ENCODE data around the gene UBE2E2.

UBE2E2 gene

DNA sequence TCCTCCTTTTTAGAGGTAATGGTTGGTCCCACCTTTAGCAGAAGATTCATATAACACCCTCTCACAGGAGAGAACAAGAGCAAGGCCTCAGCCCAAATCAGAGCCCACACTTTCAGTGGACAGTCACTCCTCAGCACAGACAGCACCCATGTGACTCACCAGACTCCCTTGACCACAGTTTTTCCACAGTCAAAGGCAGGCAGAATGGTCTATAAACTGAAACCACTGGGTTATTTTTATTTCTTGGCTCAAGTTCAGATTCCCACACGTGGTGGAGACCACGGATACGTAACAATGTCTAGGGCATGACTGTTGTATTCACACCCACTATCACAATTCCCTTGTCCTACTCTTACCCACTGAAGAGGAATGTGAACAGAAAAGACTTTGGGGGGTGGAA lies 364.8 kb downstream of the UBE2E2 start:
- peak; percentile 34 for DNase-seq (ENCODE audit: low read depth)
- no peak for TF ChIP-seq MYC (IDR thresholded peaks at IDR 0.05; ENCODE audit: low read depth, low read length)
- TF ChIP-seq MAX (IDR thresholded peaks at IDR 0.05; ENCODE audit: low read depth, low read length): no peak
- TF ChIP-seq, protein P1, sequence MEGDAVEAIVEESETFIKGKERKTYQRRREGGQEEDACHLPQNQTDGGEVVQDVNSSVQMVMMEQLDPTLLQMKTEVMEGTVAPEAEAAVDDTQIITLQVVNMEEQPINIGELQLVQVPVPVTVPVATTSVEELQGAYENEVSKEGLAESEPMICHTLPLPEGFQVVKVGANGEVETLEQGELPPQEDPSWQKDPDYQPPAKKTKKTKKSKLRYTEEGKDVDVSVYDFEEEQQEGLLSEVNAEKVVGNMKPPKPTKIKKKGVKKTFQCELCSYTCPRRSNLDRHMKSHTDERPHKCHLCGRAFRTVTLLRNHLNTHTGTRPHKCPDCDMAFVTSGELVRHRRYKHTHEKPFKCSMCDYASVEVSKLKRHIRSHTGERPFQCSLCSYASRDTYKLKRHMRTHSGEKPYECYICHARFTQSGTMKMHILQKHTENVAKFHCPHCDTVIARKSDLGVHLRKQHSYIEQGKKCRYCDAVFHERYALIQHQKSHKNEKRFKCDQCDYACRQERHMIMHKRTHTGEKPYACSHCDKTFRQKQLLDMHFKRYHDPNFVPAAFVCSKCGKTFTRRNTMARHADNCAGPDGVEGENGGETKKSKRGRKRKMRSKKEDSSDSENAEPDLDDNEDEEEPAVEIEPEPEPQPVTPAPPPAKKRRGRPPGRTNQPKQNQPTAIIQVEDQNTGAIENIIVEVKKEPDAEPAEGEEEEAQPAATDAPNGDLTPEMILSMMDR (IDR thresholded peaks at IDR 0.05; ENCODE audit: low read depth, low read length): no peak
- TF ChIP-seq POLR2A (IDR thresholded peaks at IDR 0.05; ENCODE audit: extremely low read depth, insufficient read length): no peak

GRCh38 chr3:23573827-23574226 lies 370.7 kb downstream of the UBE2E2 start:
- DNase-seq (ENCODE audit: low read depth): no peak
- TF ChIP-seq, protein P1 (IDR thresholded peaks at IDR 0.05; ENCODE audit: low read depth, low read length): no peak
- TF ChIP-seq POLR2A (IDR thresholded peaks at IDR 0.05; ENCODE audit: extremely low read depth, insufficient read length) (no peak), MYC (IDR thresholded peaks at IDR 0.05; ENCODE audit: low read depth, low read length) (no peak), MAX (IDR thresholded peaks at IDR 0.05; ENCODE audit: low read depth, low read length) (no peak)
- no peak overlapping the region for H3K4me3 ChIP-seq (ENCODE audit: low read depth, low read length)

More for the DNA sequence above, 364.8 kb downstream of the UBE2E2 start:
- no peak overlapping the region for H3K4me3 ChIP-seq (ENCODE audit: low read depth, low read length)

DNA sequence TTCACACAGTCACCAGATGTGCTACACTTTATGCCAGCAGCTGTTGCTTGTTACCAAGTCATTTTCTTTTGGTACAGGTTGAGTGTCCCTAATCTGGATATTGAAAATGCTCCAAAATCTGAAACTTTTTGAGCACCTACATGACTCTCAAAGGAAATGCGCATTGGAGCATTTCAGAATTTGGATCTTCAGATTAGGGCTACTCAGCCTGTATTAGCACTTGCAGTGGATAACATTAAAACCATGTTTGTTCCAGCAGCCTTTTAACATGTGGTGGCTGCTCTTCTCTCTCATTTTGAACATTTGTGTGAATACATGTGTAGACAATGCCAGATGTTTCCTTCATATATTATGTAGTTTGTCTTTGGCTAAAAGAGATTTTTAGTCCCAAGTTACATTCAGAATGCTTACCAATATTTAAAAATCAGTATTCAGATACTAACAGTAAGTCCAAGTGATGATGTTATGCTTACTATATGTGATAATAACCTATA lies 371.7 kb downstream of the UBE2E2 start:
- no peak overlapping the region for H3K4me3 ChIP-seq (ENCODE audit: low read depth, low read length)
- TF ChIP-seq, protein P1 (IDR thresholded peaks at IDR 0.05; ENCODE audit: low read depth, low read length): no peak
- no peak for TF ChIP-seq POLR2A (IDR thresholded peaks at IDR 0.05; ENCODE audit: extremely low read depth, insufficient read length)
- TF ChIP-seq MYC (IDR thresholded peaks at IDR 0.05; ENCODE audit: low read depth, low read length): no peak
- no peak for TF ChIP-seq MAX (IDR thresholded peaks at IDR 0.05; ENCODE audit: low read depth, low read length)
- no peak for DNase-seq (ENCODE audit: low read depth)

- TF ChIP-seq, protein P1 (IDR thresholded peaks at IDR 0.05; ENCODE audit: low read depth, low read length): no peak
- no peak for TF ChIP-seq MYC (IDR thresholded peaks at IDR 0.05; ENCODE audit: low read depth, low read length)
- TF ChIP-seq MAX (IDR thresholded peaks at IDR 0.05; ENCODE audit: low read depth, low read length): no peak
- no peak for TF ChIP-seq POLR2A (IDR thresholded peaks at IDR 0.05; ENCODE audit: extremely low read depth, insufficient read length)
- no peak overlapping the region for H3K4me3 ChIP-seq (ENCODE audit: low read depth, low read length)
- DNase-seq (ENCODE audit: low read depth): no peak
These were observed 372.6 kb downstream of the UBE2E2 start for GRCh38 chr3:23575697-23576096.

- no peak for TF ChIP-seq POLR2A (IDR thresholded peaks at IDR 0.05; ENCODE audit: extremely low read depth, insufficient read length)
- no peak overlapping the region for H3K4me3 ChIP-seq (ENCODE audit: low read depth, low read length)
- DNase-seq (ENCODE audit: low read depth): no peak
These were observed 373.3 kb downstream of the UBE2E2 start for GRCh38 chr3:23576379-23576959.

GRCh38 chr3:23580096-23580713 lies 377.1 kb downstream of the UBE2E2 start:
- H3K4me3 ChIP-seq (ENCODE audit: low read depth, low read length): no peak overlapping the region
- TF ChIP-seq, protein P1 (IDR thresholded peaks at IDR 0.05; ENCODE audit: low read depth, low read length): no peak
- DNase-seq (ENCODE audit: low read depth): no peak
